HCT116 (cell line): ENCODE data around the gene NTSR1. TPM values are rescaled to one million over a fixed set of nuclear protein-coding genes. Genes with fewer than 3 reads are reported as not detected.
A peak's percentile ranks its signal among the peaks of the same experiment; 100 is the strongest.

Experiments
- ATAC-seq: fragments of 200-7000 bp; cut with Tn5 transposase; 2 replicates; pipeline ENCODE4 v1.9.1; 2020; ENCODE audit warnings: mild to moderate bottlenecking, moderate library complexity
- BruUV-seq: library from RNA; stranded (reverse); fragments of 400-500 nt; replicated peaks from 2 replicates; lab custom pipeline; 2021; lab: Mats Ljungman, UMichigan
- CTCF ChIA-PET: fragments of 300-600 bp; sonication (Branson Sonifier 250); formaldehyde crosslinking; loops from one replicate; lab custom pipeline; 2021; ENCODE audit warnings: antibody characterized with exemption; lab: Charles Lee
- POLR2A ChIA-PET: fragments of 300-600, 350-600 bp; sonication (Branson Sonifier 250); formaldehyde crosslinking; loops from one replicate; lab custom pipeline; 2021; ENCODE audit warnings: antibody characterized with exemption; lab: Charles Lee
- RAD21 ChIA-PET, 2 experiments: fragments of 300-600 bp; sonication (Branson Sonifier 250); formaldehyde crosslinking; loops; one replicate each; lab custom pipeline; 2023; ENCODE audit warnings: low total read pairs in 2 of 2; ENCODE audit not compliant: uncharacterized antibody in 2 of 2, unreplicated experiment in 2 of 2, low non-redundant PET in 1 of 2; lab: Charles Lee
- DNase-seq: peaks from one replicate; pipeline ENCODE4 v3.0.0-alpha.2; 2010; ENCODE audit warnings: low read depth, low spot score
- H2AFZ ChIP-seq: fragments of 200-600 bp; shearing (Covaris generic), sonication (generic); 2 replicates; pipeline ENCODE4 v1.6.1; 2017; ENCODE audit warnings: low read depth, mixed run types, mixed read lengths, antibody characterized with exemption, low read length; ENCODE audit not compliant: poor library complexity, severe bottlenecking
- H3K27ac ChIP-seq: 2 replicates; pipeline ENCODE4 v1.5.1; 2012; ENCODE audit warnings: low read depth, low read length
- H3K27me3 ChIP-seq: fragments of 200-600 bp; sonication (generic); 2 replicates; pipeline ENCODE4 v1.6.1; 2016; ENCODE audit warnings: mixed run types, low read length, mixed read lengths; ENCODE audit not compliant: insufficient read depth
- H3K36me3 ChIP-seq, 2 experiments: fragments of 200-500 bp in 1 of 2; fragments of 200-600 bp in 1 of 2; sonication (Bioruptor generic) in 1 of 2; sonication (generic) in 1 of 2; 2 replicates each; pipeline versions ENCODE4 v1.5.1 to v1.6.1; 2014 to 2016; ENCODE audit warnings: low read length in 2 of 2, inconsistent platforms in 1 of 2, mixed read lengths in 1 of 2, mixed run types in 1 of 2; ENCODE audit not compliant: insufficient read depth in 2 of 2, control insufficient read depth in 1 of 2
- H3K4me1 ChIP-seq, 2 experiments: fragments of 200-600 bp in 1 of 2; sonication (generic) in 1 of 2; 2 replicates each; pipeline versions ENCODE4 v1.5.1 to v1.6.1; 2012 to 2017; ENCODE audit warnings: low read length in 2 of 2, inconsistent platforms in 1 of 2, mild to moderate bottlenecking in 1 of 2, mixed read lengths in 1 of 2, mixed run types in 1 of 2, moderate library complexity in 1 of 2; ENCODE audit not compliant: insufficient read depth in 2 of 2, control insufficient read depth in 1 of 2
- H3K4me2 ChIP-seq: fragments of 200-600 bp; sonication (generic); 2 replicates; pipeline ENCODE4 v1.6.1; 2017; ENCODE audit warnings: mixed run types, low read length, mixed read lengths
- H3K4me3 ChIP-seq, 2 experiments: fragments of 200-600 bp in 1 of 2; sonication (generic) in 1 of 2; replicated peaks in 1 of 2; 2 replicates each; pipeline ENCODE4 v1.5.1; 2011 to 2016; ENCODE audit warnings: low read length in 2 of 2, control low read depth in 1 of 2, low read depth in 1 of 2, mild to moderate bottlenecking in 1 of 2, mixed read lengths in 1 of 2, mixed run types in 1 of 2
- H3K79me2 ChIP-seq: fragments of 200-600 bp; sonication (generic); 2 replicates; pipeline ENCODE4 v1.6.1; 2017; ENCODE audit warnings: mild to moderate bottlenecking, mixed run types, low read length, moderate library complexity, mixed read lengths; ENCODE audit not compliant: insufficient read depth
- H3K9ac ChIP-seq: fragments of 200-600 bp; sonication (generic); 2 replicates; pipeline ENCODE4 v1.6.1; 2016; ENCODE audit warnings: low read length, mixed read lengths
- H3K9me2 ChIP-seq: fragments of 200-600 bp; sonication (generic), shearing (Covaris generic); 2 replicates; pipeline ENCODE4 v1.6.1; 2017; ENCODE audit warnings: mixed run types, mild to moderate bottlenecking, moderate library complexity; ENCODE audit not compliant: insufficient read depth
- H3K9me3 ChIP-seq, 2 experiments: fragments of 200-500 bp in 1 of 2; fragments of 200-600 bp in 1 of 2; sonication (Bioruptor generic) in 1 of 2; sonication (generic) in 1 of 2; 2 replicates each; pipeline ENCODE4 v1.6.1; 2014 to 2017; ENCODE audit warnings: low read length in 2 of 2, mixed read lengths in 2 of 2, inconsistent platforms in 1 of 2, low read depth in 1 of 2, mild to moderate bottlenecking in 1 of 2, mixed run types in 1 of 2, moderate library complexity in 1 of 2; ENCODE audit not compliant: control insufficient read depth in 1 of 2, insufficient read depth in 1 of 2
- H4K20me1 ChIP-seq: fragments of 200-600 bp; sonication (generic), shearing (Covaris generic); 2 replicates; pipeline ENCODE4 v1.6.1; 2017; ENCODE audit warnings: mixed run types, mild to moderate bottlenecking, moderate library complexity; ENCODE audit not compliant: insufficient read depth
- CBX3 ChIP-seq: IDR thresholded peaks from 2 replicates; pipeline ENCODE4 v1.6.1; 2012; ENCODE audit warnings: low read depth
- MAX ChIP-seq: IDR thresholded peaks from 2 replicates; pipeline ENCODE4 v1.6.1; 2012
- POLR2AphosphoS5 ChIP-seq: IDR thresholded peaks from 2 replicates; pipeline ENCODE4 v1.6.1; 2011; ENCODE audit warnings: mild to moderate bottlenecking, low read depth, low read length, moderate library complexity
- intact Hi-C: fragments of 100-400 bp; cut with micrococcal nuclease; formaldehyde crosslinking; loops from 2 replicates; pipeline ENCODE4 v1.10.0; 2022
- total RNA-seq: library from RNA; stranded (reverse); gene quantifications from one replicate; pipeline ENCODE4 v1.2.1, GENCODE V29; 2021; ENCODE audit not compliant: unreplicated experiment

The NTSR1 gene
- total RNA-seq, 1 experiment from 2014 or later, result 187 TPM

- DNase-seq, result no peak
- H3K4me3 ChIP-seq, result no peak overlapping the region
- no peak overlapping the region for H2AFZ ChIP-seq
- no peaks in the 10 kb centered on the region for H4K20me1 ChIP-seq
- no peak overlapping the region for H3K9ac ChIP-seq
- TF ChIP-seq CBX3, result no peak
- peaks cover 23% of the 10 kb centered on the region; the same call in 1 of the 2 replicates for H3K79me2 ChIP-seq
- BruUV-seq, result no TSS peak
- ChIA-PET CTCF (interaction anchor here (2.0 kb wide), 1 partner anchor 128 kb away, joined by 5 read pairs; no protein-coding TSS in a partner anchor), POLR2A (no interaction called here), RAD21 (no interaction called here)
- intact Hi-C loops, result no loop called here
- H3K9me3 ChIP-seq, result no peaks in the 10 kb centered on the region
- H3K9me2 ChIP-seq, result no peaks in the 10 kb centered on the region
- no peak for ATAC-seq
- no peak overlapping the region for H3K27ac ChIP-seq
- peaks cover 32 to 50% of the 10 kb centered on the region in 2 experiments; a peak in 3 of 4 replicates for H3K36me3 ChIP-seq
- H3K4me1 ChIP-seq, result peaks cover 6 to 24% of the 10 kb centered on the region in 2 experiments; a peak in 2 of 4 replicates
- no peaks in the 10 kb centered on the region for H3K27me3 ChIP-seq
- H3K4me2 ChIP-seq, result no peak overlapping the region
These were observed 45.3 kb upstream of the NTSR1 start for GRCh38 chr20:62663145-62664018.

- no peak for DNase-seq
- ChIA-PET CTCF (interaction anchor here (2.0 kb wide), 1 partner anchor 127 kb away, joined by 5 read pairs; no protein-coding TSS in a partner anchor), RAD21 (no interaction called here), POLR2A (no interaction called here)
- Histone ChIP-seq H3K4me2 (no peak overlapping the region), H2AFZ (no peak overlapping the region), H3K4me3 (no peak overlapping the region), H3K4me1 (peaks cover 6 to 24% of the 10 kb centered on the region in 2 experiments; a peak in 2 of 4 replicates), H3K36me3 (peaks cover 26 to 50% of the 10 kb centered on the region in 2 experiments; a peak in 3 of 4 replicates), H4K20me1 (no peaks in the 10 kb centered on the region), H3K9me2 (no peaks in the 10 kb centered on the region), H3K27ac (no peak overlapping the region), H3K9me3 (no peaks in the 10 kb centered on the region), H3K9ac (no peak overlapping the region), H3K79me2 (peaks cover 13% of the 10 kb centered on the region; the same call in 1 of the 2 replicates), H3K27me3 (no peaks in the 10 kb centered on the region)
- TF ChIP-seq MAX, result no peak
- 0 out of 2 replicates have a peak, but pooled peaks have one; percentile 2 for TF ChIP-seq POLR2AphosphoS5
- intact Hi-C loops, result no loop called here
- no peak for ATAC-seq
- no TSS peak for BruUV-seq
These were observed 44.3 kb upstream of the NTSR1 start for GRCh38 chr20:62664019-62664971.
